Tibial nerve (tissue), 4 donors: ENCODE data around the gene AGT. TPM values are rescaled to one million over a fixed set of nuclear protein-coding genes. Genes with fewer than 3 reads are reported as not detected.
"Not testable (repeated sequence)": the region's sequence is repeated elsewhere in the genome, so short reads cannot be mapped to it uniquely, and the experiment has no call there.

ENCODE experiments used
- DNase-seq, 2 donors: peaks; one replicate each; pipeline ENCODE4 v3.0.0-alpha.2; 2019; ENCODE audit warnings: low spot score in 2 of 2
- H3K27ac ChIP-seq, 4 donors: fragments of 200-600 bp; sonication (generic) in 3 of 4; one replicate each; pipeline ENCODE4 v1.5.1; 2017 to 2019; ENCODE audit warnings: mild to moderate bottlenecking in 1 of 4
- H3K27me3 ChIP-seq, 2 donors: fragments of 200-600 bp; sonication (generic) in 1 of 2; one replicate each; pipeline versions ENCODE4 v1.5.1 to v1.6.0; 2017 to 2019
- H3K36me3 ChIP-seq, 3 donors: fragments of 200-600 bp; sonication (generic); one replicate each; pipeline ENCODE4 v1.5.1; 2018 to 2019
- H3K4me1 ChIP-seq, 4 donors: fragments of 200-600 bp; sonication (generic) in 3 of 4; one replicate each; pipeline ENCODE4 v1.5.1; 2017 to 2019
- H3K4me3 ChIP-seq, 4 donors: fragments of 200-600 bp; sonication (generic) in 3 of 4; one replicate each; pipeline ENCODE4 v1.5.1; 2017 to 2019; ENCODE audit warnings: mild to moderate bottlenecking in 1 of 4, moderate library complexity in 1 of 4
- H3K9me3 ChIP-seq, 4 donors: fragments of 200-600 bp; sonication (generic) in 3 of 4; one replicate each; pipeline ENCODE4 v1.5.1; 2017 to 2019
- EP300 ChIP-seq, 2 donors: sonication (generic); formaldehyde crosslinking; IDR thresholded peaks; one replicate each; pipeline ENCODE4 v1.6.1; 2017; ENCODE audit warnings: antibody characterized with exemption in 2 of 2, mild to moderate bottlenecking in 1 of 2
- POLR2A ChIP-seq, 2 donors: fragments of 450-650 bp; IDR thresholded peaks; one replicate each; pipeline ENCODE4 v1.6.1; 2017; ENCODE audit warnings: antibody characterized with exemption in 2 of 2, mild to moderate bottlenecking in 2 of 2, moderate library complexity in 2 of 2
- WGBS, 2 donors: methylation state at CpG; one replicate each; pipeline ENCODE4 v1.1.5; 2018; 5-methylcytosine and 5-hydroxymethylcytosine counted together
- total RNA-seq, 4 donors: library from RNA; depleted of rRNA; stranded (reverse); fragments of >200 nt; gene quantifications; one replicate each; pipeline ENCODE4 v1.1.0, GENCODE V29; 2016
- TF ChIP-seq, protein P1 (sequence below), 5 experiments: fragments of 200-600 bp in 3 of 5; fragments of 450-650 bp in 2 of 5; sonication (generic) in 3 of 5; IDR thresholded peaks; one replicate each; pipeline ENCODE4 v1.5.1; 2016 to 2019; ENCODE audit warnings: antibody characterized with exemption in 5 of 5, mild to moderate bottlenecking in 3 of 5, moderate library complexity in 2 of 5

The AGT gene
- total RNA-seq, 4 donors from 2014 or later: 2.7 to 25.2 (median 7.0) TPM

DNA sequence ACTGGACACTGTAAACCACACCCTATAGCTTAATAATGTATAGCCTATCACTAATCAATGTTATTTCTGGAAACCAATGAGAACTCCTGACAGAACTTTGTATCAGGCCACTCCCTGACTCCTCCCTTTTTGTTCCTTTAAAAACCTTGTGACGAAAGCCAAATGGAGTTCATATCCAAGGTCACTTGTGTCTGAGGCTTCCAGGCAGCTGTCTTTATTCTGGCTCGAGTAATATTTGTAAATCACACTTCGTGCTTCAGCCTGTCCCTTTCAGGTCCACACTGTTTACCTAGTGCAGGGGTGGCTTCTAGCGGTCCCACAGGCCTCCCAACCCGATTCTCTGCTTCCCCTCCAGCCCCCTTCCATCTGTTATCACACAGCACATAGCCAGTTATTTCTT, 17.1 kb upstream of the AGT start:
- Histone ChIP-seq H3K4me3 (no peak overlapping the region), H3K36me3 (no peaks in the 10 kb centered on the region), H3K9me3 (no peaks in the 10 kb centered on the region), H3K4me1 (peaks cover 0 to 16% (median 2%) of the 10 kb centered on the region in 4 donors), H3K27me3 (no peaks in the 10 kb centered on the region), H3K27ac (peak overlapping the region in 1 of 4 donors; percentile 48)
- no peak for DNase-seq
- 39 to 40% methylated on average over 5 of the region's 5 CpGs for WGBS, 2 donors
- TF ChIP-seq EP300 (IDR thresholded peaks at IDR 0.05): no peak
- no peak for TF ChIP-seq POLR2A (IDR thresholded peaks at IDR 0.05)
- TF ChIP-seq, protein P1, sequence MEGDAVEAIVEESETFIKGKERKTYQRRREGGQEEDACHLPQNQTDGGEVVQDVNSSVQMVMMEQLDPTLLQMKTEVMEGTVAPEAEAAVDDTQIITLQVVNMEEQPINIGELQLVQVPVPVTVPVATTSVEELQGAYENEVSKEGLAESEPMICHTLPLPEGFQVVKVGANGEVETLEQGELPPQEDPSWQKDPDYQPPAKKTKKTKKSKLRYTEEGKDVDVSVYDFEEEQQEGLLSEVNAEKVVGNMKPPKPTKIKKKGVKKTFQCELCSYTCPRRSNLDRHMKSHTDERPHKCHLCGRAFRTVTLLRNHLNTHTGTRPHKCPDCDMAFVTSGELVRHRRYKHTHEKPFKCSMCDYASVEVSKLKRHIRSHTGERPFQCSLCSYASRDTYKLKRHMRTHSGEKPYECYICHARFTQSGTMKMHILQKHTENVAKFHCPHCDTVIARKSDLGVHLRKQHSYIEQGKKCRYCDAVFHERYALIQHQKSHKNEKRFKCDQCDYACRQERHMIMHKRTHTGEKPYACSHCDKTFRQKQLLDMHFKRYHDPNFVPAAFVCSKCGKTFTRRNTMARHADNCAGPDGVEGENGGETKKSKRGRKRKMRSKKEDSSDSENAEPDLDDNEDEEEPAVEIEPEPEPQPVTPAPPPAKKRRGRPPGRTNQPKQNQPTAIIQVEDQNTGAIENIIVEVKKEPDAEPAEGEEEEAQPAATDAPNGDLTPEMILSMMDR (IDR thresholded peaks at IDR 0.05): no peak

DNA sequence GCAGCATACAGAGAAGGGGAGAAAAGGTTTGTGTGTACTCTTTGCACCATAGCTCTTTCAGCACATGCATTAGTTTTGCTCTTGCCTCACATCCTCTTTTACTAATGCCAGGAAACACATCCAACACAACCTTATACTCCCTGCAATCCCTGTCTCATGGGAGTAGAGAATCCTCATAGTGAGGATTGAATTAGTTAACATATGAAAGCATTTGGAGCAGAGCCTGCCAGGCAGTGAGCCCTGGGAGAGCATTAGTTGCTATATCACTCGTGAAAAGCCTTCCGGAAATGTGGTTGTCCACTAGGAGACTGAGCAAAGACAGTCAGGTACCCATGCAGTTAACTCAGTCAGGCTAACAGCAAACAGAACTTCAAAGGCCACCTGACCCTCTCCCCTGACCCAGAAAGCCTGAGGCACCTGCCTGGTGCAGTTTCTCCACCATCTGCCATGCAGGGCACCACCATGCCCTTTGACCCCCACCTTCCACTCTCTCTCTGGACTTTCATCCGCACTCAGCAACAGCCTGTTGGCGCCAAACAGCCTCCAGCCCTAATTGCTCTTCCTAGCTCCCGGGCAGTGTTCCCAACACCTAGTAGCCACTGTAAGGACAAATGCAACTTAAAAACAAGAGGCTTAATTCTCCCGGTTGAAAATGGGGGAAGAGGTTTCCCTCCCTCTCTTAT, 14.9 kb upstream of the AGT start:
- Histone ChIP-seq H3K27me3 (no peaks in the 10 kb centered on the region), H3K27ac (no peak overlapping the region), H3K4me1 (peaks cover 0 to 26% (median 2%) of the 10 kb centered on the region in 4 donors), H3K36me3 (no peaks in the 10 kb centered on the region), H3K4me3 (no peak overlapping the region), H3K9me3 (no peaks in the 10 kb centered on the region)
- no peak for DNase-seq
- whole genome bisulfite sequencing, 2 donors: 34 to 44% methylated on average over 6 of the region's 6 CpGs
- TF ChIP-seq EP300 (IDR thresholded peaks at IDR 0.05) (no peak), POLR2A (IDR thresholded peaks at IDR 0.05) (no peak)
- TF ChIP-seq, protein P1 (IDR thresholded peaks at IDR 0.05): no peak

DNA sequence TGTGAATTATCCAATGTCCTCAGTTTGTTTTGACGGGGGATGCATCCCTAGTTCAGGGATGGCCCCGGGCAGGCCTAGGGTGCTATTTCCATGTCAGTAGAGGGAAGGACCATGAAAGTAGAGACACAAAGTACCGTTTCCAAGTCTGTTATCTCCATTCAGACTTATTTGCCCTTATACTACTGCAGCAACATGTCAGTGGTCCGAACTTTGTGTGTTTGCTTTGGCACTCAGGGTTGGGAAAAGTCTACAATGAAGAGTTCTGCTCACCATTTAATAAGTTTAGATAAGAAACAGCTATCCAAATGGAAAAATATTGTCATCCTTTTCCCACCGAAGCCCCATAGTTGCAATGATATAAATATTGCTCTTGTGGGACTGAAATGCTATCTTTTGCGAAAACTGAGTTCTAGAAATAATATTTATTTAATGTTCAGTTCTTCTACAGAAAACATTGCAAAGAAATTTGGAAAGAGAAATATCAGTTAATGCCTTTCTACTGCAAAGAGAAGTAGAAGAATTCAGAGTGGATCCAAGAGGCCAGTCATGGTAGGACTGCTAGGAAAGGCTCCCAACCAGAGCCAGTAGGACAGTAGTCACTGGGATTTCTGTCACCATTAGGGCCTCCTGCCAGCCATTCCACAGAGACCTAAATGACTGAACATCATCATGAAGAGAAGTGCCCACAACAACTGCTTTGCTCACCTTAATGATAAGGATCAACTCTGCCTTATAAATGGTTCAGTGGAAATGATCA, 11.5 kb upstream of the AGT start:
- Histone ChIP-seq H3K27ac (peak overlapping the region in 1 of 4 donors; percentile 28), H3K36me3 (no peaks in the 10 kb centered on the region), H3K4me3 (no peak overlapping the region), H3K4me1 (peaks cover 0 to 19% (median 2%) of the 10 kb centered on the region in 4 donors), H3K27me3 (no peaks in the 10 kb centered on the region), H3K9me3 (no peaks in the 10 kb centered on the region)
- TF ChIP-seq POLR2A (IDR thresholded peaks at IDR 0.05) (no peak), EP300 (IDR thresholded peaks at IDR 0.05) (no peak)
- TF ChIP-seq, protein P1 (IDR thresholded peaks at IDR 0.05): no peak
- no peak for DNase-seq
- 55 to 57% methylated on average over 6 of the region's 6 CpGs for WGBS, 2 donors

DNA sequence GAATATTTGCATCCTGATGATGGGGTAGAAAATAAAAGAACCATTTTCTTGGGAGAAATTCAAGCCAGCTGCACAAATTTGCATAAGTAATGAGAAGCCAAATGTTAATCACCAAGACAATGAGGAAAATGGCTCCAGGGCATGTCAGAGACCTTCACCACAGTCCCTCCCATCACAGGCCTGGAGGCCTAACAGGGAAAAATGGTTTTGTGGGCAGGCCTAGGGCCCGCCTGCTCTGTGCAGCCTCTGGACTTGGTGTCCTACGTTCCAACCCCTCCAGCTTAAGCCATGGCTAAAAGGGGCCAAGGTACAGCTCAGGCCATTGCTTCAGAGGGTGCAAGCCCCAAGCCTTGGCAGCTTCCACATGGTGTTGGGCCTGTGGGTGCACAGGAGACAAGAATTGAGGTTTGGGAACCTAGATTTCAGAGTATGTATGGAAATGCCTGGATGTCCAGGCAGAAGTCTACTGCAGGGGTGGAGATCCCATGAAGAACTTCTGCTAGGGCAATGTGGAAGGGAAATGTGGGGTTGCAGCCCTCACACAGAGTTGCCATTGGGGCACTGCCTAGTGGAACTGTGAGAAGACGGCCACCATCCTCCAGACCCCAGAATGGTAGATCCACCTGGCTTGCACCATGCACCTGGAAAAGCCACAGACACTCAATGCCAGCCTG, 8.1 kb upstream of the AGT start:
- 83 to 85% methylated on average over 3 of the region's 3 CpGs for WGBS, 2 donors
- H3K36me3 ChIP-seq, H3K4me1 ChIP-seq, H3K9me3 ChIP-seq, DNase-seq, H3K27ac ChIP-seq, H3K27me3 ChIP-seq, H3K4me3 ChIP-seq: not testable (repeated sequence)

DNA sequence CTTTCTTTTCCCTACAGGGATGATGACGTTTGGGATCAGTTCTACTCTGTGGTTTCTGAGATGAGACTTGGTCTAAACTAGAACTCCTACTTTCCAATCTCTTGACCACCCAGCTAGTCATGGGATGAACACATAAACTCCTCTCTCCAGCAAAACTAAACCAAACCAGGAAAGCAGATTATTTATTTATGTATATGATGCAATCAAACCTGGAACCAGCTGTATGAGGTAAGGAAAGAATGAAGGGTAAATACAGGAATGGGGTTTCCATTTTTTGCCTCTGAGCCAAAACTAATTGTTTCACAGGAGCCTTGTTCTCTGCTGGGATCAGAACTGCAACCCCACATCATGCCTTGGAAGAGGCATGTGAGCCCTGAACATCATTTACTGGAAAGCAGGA, 3.3 kb upstream of the AGT start:
- TF ChIP-seq, protein P1 (IDR thresholded peaks at IDR 0.05): no peak
- TF ChIP-seq POLR2A (IDR thresholded peaks at IDR 0.05): no peak
- TF ChIP-seq EP300 (IDR thresholded peaks at IDR 0.05): no peak
- Histone ChIP-seq H3K27me3 (no peaks in the 10 kb centered on the region), H3K4me1 (peaks cover 0 to 11% (median 11%) of the 10 kb centered on the region in 4 donors), H3K9me3 (no peaks in the 10 kb centered on the region), H3K27ac (no peak overlapping the region), H3K36me3 (no peaks in the 10 kb centered on the region), H3K4me3 (no peak overlapping the region)
- no peak for DNase-seq
- WGBS, 2 donors: 62 to 69% methylated on average over 1 of the region's 1 CpG

DNA sequence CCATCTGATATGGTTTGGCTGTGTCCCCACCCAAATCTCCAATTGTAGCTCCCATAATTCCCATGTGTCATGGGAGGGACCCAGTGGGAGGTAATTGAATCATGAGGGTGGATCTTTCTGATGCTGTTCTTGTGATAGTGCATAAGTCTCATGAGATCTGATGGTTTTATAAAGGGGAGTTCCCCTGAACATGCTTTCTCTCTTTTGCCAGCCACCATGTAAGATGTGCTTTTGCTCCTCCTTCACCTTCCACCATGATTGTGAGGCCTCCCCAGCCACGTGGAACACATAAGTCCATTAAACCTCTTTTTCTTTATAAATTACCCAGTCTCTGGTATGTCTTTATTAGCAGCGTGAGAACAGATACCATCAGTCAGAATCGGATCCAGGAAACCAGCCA, 2.5 kb upstream of the AGT start:
- peaks cover 0 to 11% (median 11%) of the 10 kb centered on the region in 4 donors for H3K4me1 ChIP-seq
- WGBS, 2 donors: 59 to 78% methylated on average over 3 of the region's 3 CpGs
- not testable (repeated sequence) for DNase-seq, H3K36me3 ChIP-seq, H3K4me3 ChIP-seq, H3K9me3 ChIP-seq, H3K27me3 ChIP-seq, H3K27ac ChIP-seq
